Stomach (tissue), 9 donors: ENCODE results near the gene HMGN1. TPM values are rescaled to one million over a fixed set of nuclear protein-coding genes. Genes with fewer than 3 reads are reported as not detected.

Experiments
- DNase-seq, 2 donors: peaks; one replicate each; pipeline versions ENCODE4 v3.0.0 to v3.0.0-alpha.2; 2013 to 2019
- H3K27ac ChIP-seq, 5 donors: fragments of 200-600 bp in 4 of 5; sonication (generic) in 4 of 5; one replicate each; pipeline ENCODE4 v1.5.1; 2013 to 2019; ENCODE audit warnings: mild to moderate bottlenecking in 1 of 5, moderate library complexity in 1 of 5
- H3K27me3 ChIP-seq, 3 donors: fragments of 200-600 bp; sonication (generic); one replicate each; pipeline ENCODE4 v1.5.1; 2017 to 2019; ENCODE audit warnings: mixed run types in 1 of 3
- H3K36me3 ChIP-seq, 4 donors: fragments of 200-600 bp; sonication (generic); 1 replicate in 3 of 4; 2 replicates in 1 of 4; pipeline ENCODE4 v1.5.1; 2016 to 2019
- H3K4me1 ChIP-seq, 4 donors: fragments of 200-600 bp; sonication (generic); one replicate each; pipeline ENCODE4 v1.5.1; 2016 to 2019
- H3K4me3 ChIP-seq, 4 donors: fragments of 200-600 bp; sonication (generic) in 3 of 4; one replicate each; pipeline ENCODE4 v1.5.1; 2016 to 2019; ENCODE audit warnings: mild to moderate bottlenecking in 1 of 4
- H3K9me3 ChIP-seq, 4 donors: fragments of 200-600 bp; sonication (generic); one replicate each; pipeline ENCODE4 v1.5.1; 2016 to 2019
- CTCF ChIP-seq, 7 experiments: fragments of 450-650 bp in 4 of 7; fragments of 200-600 bp in 3 of 7; sonication (generic) in 3 of 7; IDR thresholded peaks; one replicate each; pipeline ENCODE4 v1.5.1; 2016 to 2019; ENCODE audit warnings: antibody characterized with exemption in 7 of 7, control low read depth in 2 of 7, mild to moderate bottlenecking in 1 of 7
- EP300 ChIP-seq: sonication (generic); formaldehyde crosslinking; IDR thresholded peaks from one replicate; pipeline ENCODE4 v1.6.1; 2017; ENCODE audit warnings: antibody characterized with exemption
- POLR2A ChIP-seq, 4 donors: fragments of 450-650 bp; IDR thresholded peaks; one replicate each; pipeline ENCODE4 v1.6.1; 2016; ENCODE audit warnings: antibody characterized with exemption in 4 of 4, control low read depth in 2 of 4, mild to moderate bottlenecking in 1 of 4, moderate library complexity in 1 of 4
- POLR2AphosphoS5 ChIP-seq, 3 donors: sonication (generic); formaldehyde crosslinking; IDR thresholded peaks; one replicate each; pipeline ENCODE4 v1.6.1; 2016; ENCODE audit warnings: antibody characterized with exemption in 3 of 3
- whole genome bisulfite sequencing, 5 donors: extraction: QIAGEN DNeasy Blood & Tissue Kit in 3 of 5; methylation state at CpG; one replicate each; pipeline versions ENCODE4 v1.1.5 to v1.1.7; 2013 to 2018; 5-methylcytosine and 5-hydroxymethylcytosine counted together
- intact Hi-C: fragments of 100-400 bp; cut with DNase I; formaldehyde crosslinking; loops from one replicate; pipeline ENCODE4 v1.15.1; 2023; ENCODE audit warnings: low total_unique reads
- polyA plus RNA-seq, 3 donors: library from polyadenylated mRNA; stranded (reverse); fragments of 200-250 nt; gene quantifications; one replicate each; pipeline ENCODE4 v1.2.3, GENCODE V29; 2013
- total RNA-seq, 5 donors: library from RNA; depleted of rRNA; stranded (reverse); fragments of >200 nt; gene quantifications; one replicate each; pipeline versions ENCODE4 v1.1.0 to v1.2.3, GENCODE V29; 2014 to 2016
- donor health status: healthy with polysubstance abuse.
- donor health status: Bipolar disorder and iron deficiency.
- donor health status: healthy.

HMGN1 gene
- total and polyA plus RNA-seq, 8 donors = 39.1 to 321 (median 131) TPM

- DNase-seq = no peak
- intact Hi-C loops = no loop called here
- no peaks in the 10 kb centered on the region for H3K27me3 ChIP-seq
- no peaks in the 10 kb centered on the region for H3K36me3 ChIP-seq
- H3K9me3 ChIP-seq = no peaks in the 10 kb centered on the region
- H3K27ac ChIP-seq = no peak overlapping the region
- WGBS, 5 donors = 87 to 95% (median 91%) methylated on average over 4 of the region's 4 CpGs
- TF ChIP-seq CTCF (IDR thresholded peaks at IDR 0.05) (no peak), POLR2AphosphoS5 (IDR thresholded peaks at IDR 0.05) (no peak), EP300 (no peak), POLR2A (IDR thresholded peaks at IDR 0.05) (no peak)
- no peaks in the 10 kb centered on the region for H3K4me1 ChIP-seq
- H3K4me3 ChIP-seq = no peak overlapping the region
These were observed 17.7 kb upstream of the HMGN1 start for GRCh38 chr21:39366563-39366962.

GRCh38 chr21:39364949-39365348 lies 16.1 kb upstream of the HMGN1 start:
- Histone ChIP-seq H3K4me1 (no peaks in the 10 kb centered on the region), H3K27me3 (no peaks in the 10 kb centered on the region), H3K4me3 (no peak overlapping the region), H3K36me3 (no peaks in the 10 kb centered on the region), H3K9me3 (no peaks in the 10 kb centered on the region), H3K27ac (no peak overlapping the region)
- intact Hi-C loops = no loop called here
- no peak for TF ChIP-seq POLR2AphosphoS5 (IDR thresholded peaks at IDR 0.05)
- TF ChIP-seq EP300 = no peak
- TF ChIP-seq POLR2A (IDR thresholded peaks at IDR 0.05) = no peak
- WGBS, 5 donors = 71 to 87% (median 83%) methylated on average over 4 of the region's 4 CpGs
- no peak for DNase-seq

GRCh38 chr21:39363607-39364555 lies 15.0 kb upstream of the HMGN1 start:
- no peak for DNase-seq
- intact Hi-C loops = no loop called here
- WGBS, 5 donors = 80 to 90% (median 86%) methylated on average over 6 of the region's 6 CpGs
- TF ChIP-seq POLR2A (IDR thresholded peaks at IDR 0.05) (no peak), EP300 (no peak), POLR2AphosphoS5 (IDR thresholded peaks at IDR 0.05) (no peak), CTCF (IDR thresholded peaks at IDR 0.05) (no peak)
- no peak overlapping the region for H3K27ac ChIP-seq
- H3K9me3 ChIP-seq = no peaks in the 10 kb centered on the region
- no peaks in the 10 kb centered on the region for H3K27me3 ChIP-seq
- H3K36me3 ChIP-seq = no peaks in the 10 kb centered on the region
- H3K4me3 ChIP-seq = no peak overlapping the region
- no peaks in the 10 kb centered on the region for H3K4me1 ChIP-seq

- H3K27me3 ChIP-seq = no peaks in the 10 kb centered on the region
- WGBS, 5 donors = 87 to 94% (median 88%) methylated on average over 3 of the region's 3 CpGs
- H3K4me1 ChIP-seq = no peaks in the 10 kb centered on the region
- DNase-seq = no peak
- intact Hi-C loops = no loop called here
- no peak overlapping the region for H3K4me3 ChIP-seq
- no peaks in the 10 kb centered on the region for H3K36me3 ChIP-seq
- no peak overlapping the region for H3K27ac ChIP-seq
- TF ChIP-seq POLR2AphosphoS5 (IDR thresholded peaks at IDR 0.05) (no peak), POLR2A (IDR thresholded peaks at IDR 0.05) (no peak), EP300 (no peak), CTCF (IDR thresholded peaks at IDR 0.05) (no peak)
- H3K9me3 ChIP-seq = no peaks in the 10 kb centered on the region
These were observed 13.8 kb upstream of the HMGN1 start for GRCh38 chr21:39362733-39363132.

GRCh38 chr21:39359382-39359781 lies 10.5 kb upstream of the HMGN1 start:
- 59 to 78% (median 67%) methylated on average over 4 of the region's 4 CpGs for WGBS, 5 donors
- TF ChIP-seq POLR2AphosphoS5 (IDR thresholded peaks at IDR 0.05) = no peak
- no peak for TF ChIP-seq POLR2A (IDR thresholded peaks at IDR 0.05)
- TF ChIP-seq CTCF (IDR thresholded peaks at IDR 0.05) = no peak
- TF ChIP-seq EP300 = no peak
- H3K9me3 ChIP-seq = no peaks in the 10 kb centered on the region

More at GRCh38 chr21:39359382-39359781, 10.5 kb upstream of the HMGN1 start:
- Histone ChIP-seq H3K27ac (no peak overlapping the region), H3K27me3 (no peaks in the 10 kb centered on the region), H3K36me3 (no peaks in the 10 kb centered on the region), H3K4me1 (no peaks in the 10 kb centered on the region), H3K4me3 (no peak overlapping the region)
- no peak for DNase-seq
- intact Hi-C loops = no loop called here
